ENCODE measurements around the gene ROCK2. TPM values are rescaled to one million over a fixed set of nuclear protein-coding genes. Genes with fewer than 3 reads are reported as not detected.

Gene ROCK2
- polyA plus RNA-seq, 1 experiment = 6.0 TPM

GRCh38 chr2:11286323-11286722 is 58.1 kb downstream of the ROCK2 start:
- ChIA-PET POLR2A (no interaction called here), CTCF (interaction anchor here (1.2 kb wide), 1 partner anchor 58 kb away, joined by 3 read pairs; no protein-coding TSS in a partner anchor)
- no peak for TF ChIP-seq CTCF (IDR thresholded peaks at IDR 0.05; ENCODE audit: insufficient read depth, low read depth, low read length)
- Histone ChIP-seq H3K4me3 (ENCODE audit: low read depth, low read length) (no peak overlapping the region), H3K36me3 (ENCODE audit: control insufficient read depth, insufficient read depth, low read length) (peaks cover 4% of the 10 kb centered on the region), H3K27me3 (ENCODE audit: control insufficient read depth, insufficient read depth, low read length) (no peaks in the 10 kb centered on the region)
- DNase-seq (ENCODE audit: low read depth) = no peak

GRCh38 chr2:11285499-11285898 is 58.9 kb downstream of the ROCK2 start:
- DNase-seq (ENCODE audit: low read depth) = no peak
- no peaks in the 10 kb centered on the region for H3K27me3 ChIP-seq (ENCODE audit: control insufficient read depth, insufficient read depth, low read length)
- ChIA-PET POLR2A (no interaction called here), CTCF (interaction anchor here (1.2 kb wide), 1 partner anchor 57 kb away, joined by 3 read pairs; no protein-coding TSS in a partner anchor)
- H3K36me3 ChIP-seq (ENCODE audit: control insufficient read depth, insufficient read depth, low read length) = peaks cover 4% of the 10 kb centered on the region
- no peak for TF ChIP-seq CTCF (IDR thresholded peaks at IDR 0.05; ENCODE audit: insufficient read depth, low read depth, low read length)
- H3K4me3 ChIP-seq (ENCODE audit: low read depth, low read length) = no peak overlapping the region

- Histone ChIP-seq H3K36me3 (ENCODE audit: control insufficient read depth, insufficient read depth, low read length) (peaks cover 4% of the 10 kb centered on the region), H3K4me3 (ENCODE audit: low read depth, low read length) (no peak overlapping the region)
- CTCF ChIA-PET = no interaction called here
Measured at GRCh38 chr2:11281186-11281585, 63.2 kb downstream of the ROCK2 start.

GRCh38 chr2:11280713-11281112 is 63.7 kb downstream of the ROCK2 start:
- Histone ChIP-seq H3K4me3 (ENCODE audit: low read depth, low read length) (no peak overlapping the region), H3K36me3 (ENCODE audit: control insufficient read depth, insufficient read depth, low read length) (peaks cover 4% of the 10 kb centered on the region), H3K27me3 (ENCODE audit: control insufficient read depth, insufficient read depth, low read length) (no peaks in the 10 kb centered on the region)
- no peak for DNase-seq (ENCODE audit: low read depth)
- ChIA-PET CTCF (no interaction called here), POLR2A (interaction anchor here (0.6 to 0.7 kb wide), 2 partner anchors 14 to 65 kb away, joined by 5 to 6 read pairs; no protein-coding TSS in a partner anchor)
- no peak for TF ChIP-seq CTCF (IDR thresholded peaks at IDR 0.05; ENCODE audit: insufficient read depth, low read depth, low read length)

More at GRCh38 chr2:11281186-11281585, 63.2 kb downstream of the ROCK2 start:
- no peaks in the 10 kb centered on the region for H3K27me3 ChIP-seq (ENCODE audit: control insufficient read depth, insufficient read depth, low read length)
- no peak for DNase-seq (ENCODE audit: low read depth)
- no peak for TF ChIP-seq CTCF (IDR thresholded peaks at IDR 0.05; ENCODE audit: insufficient read depth, low read depth, low read length)
- POLR2A ChIA-PET = no interaction called here

GRCh38 chr2:11279398-11279797 is 65.0 kb downstream of the ROCK2 start:
- ChIA-PET CTCF (interaction anchor here (0.6 kb wide), 1 partner anchor 167 kb away, joined by 3 read pairs; no protein-coding TSS in a partner anchor), POLR2A (no interaction called here)
- Histone ChIP-seq H3K4me3 (ENCODE audit: low read depth, low read length) (no peak overlapping the region), H3K36me3 (ENCODE audit: control insufficient read depth, insufficient read depth, low read length) (peaks cover 1% of the 10 kb centered on the region; the same call in 1 of the 2 replicates), H3K27me3 (ENCODE audit: control insufficient read depth, insufficient read depth, low read length) (no peaks in the 10 kb centered on the region)
- no peak for TF ChIP-seq CTCF (IDR thresholded peaks at IDR 0.05; ENCODE audit: insufficient read depth, low read depth, low read length)
- DNase-seq (ENCODE audit: low read depth) = no peak
